Left cardiac atrium (tissue), 4 donors: Measurements from ENCODE around the gene PTPN21. TPM values are rescaled to one million over a fixed set of nuclear protein-coding genes. Genes with fewer than 3 reads are reported as not detected.

ENCODE experiments used
- ATAC-seq, 2 donors: fragments of 200-7000 bp; cut with Tn5 transposase; one replicate each; pipeline ENCODE4 v1.9.1; 2020; ENCODE audit warnings: mild to moderate bottlenecking in 2 of 2, moderate library complexity in 2 of 2
- DNase-seq: peaks from one replicate; pipeline ENCODE4 v3.0.0-alpha.2; 2020
- intact Hi-C, 2 donors: fragments of 100-400 bp; cut with DNase I; formaldehyde crosslinking; loops; one replicate each; pipeline versions ENCODE4 v1.14.1 to v1.15.1; 2022 to 2023
- long read RNA-seq: library from polyadenylated mRNA; unstranded; transcript quantifications from one replicate; pipeline ENCODE4 v2.0.0, GENCODE V29; 2021
- total RNA-seq, 2 donors: library from RNA; stranded (reverse); fragmentation: NEBNext Ultra II Directional; extraction: Animal tissue kit (Norgen Biotek cat#: 25700); gene quantifications; one replicate each; pipeline ENCODE4 v1.2.1, GENCODE V29; 2021
- donor health status: DM: no; HTN: yes; CAD: no.
- donor health status: DM: no; HTN: yes; CAD: no; lungs with severe emphysema.
- donor health status: DM: yes; HTN: yes; CAD: no.
- donor health status: Dilated cardiomyopathy.

The PTPN21 gene
- 10 to 100 TPM; 33.5 to 35.0 TPM for total RNA-seq
- long read RNA-seq, partial matches to known transcripts: 15 of 15 reads
- long read RNA-seq, other reads (novel, unspliced or antisense): 0 of 15 reads

DNA sequence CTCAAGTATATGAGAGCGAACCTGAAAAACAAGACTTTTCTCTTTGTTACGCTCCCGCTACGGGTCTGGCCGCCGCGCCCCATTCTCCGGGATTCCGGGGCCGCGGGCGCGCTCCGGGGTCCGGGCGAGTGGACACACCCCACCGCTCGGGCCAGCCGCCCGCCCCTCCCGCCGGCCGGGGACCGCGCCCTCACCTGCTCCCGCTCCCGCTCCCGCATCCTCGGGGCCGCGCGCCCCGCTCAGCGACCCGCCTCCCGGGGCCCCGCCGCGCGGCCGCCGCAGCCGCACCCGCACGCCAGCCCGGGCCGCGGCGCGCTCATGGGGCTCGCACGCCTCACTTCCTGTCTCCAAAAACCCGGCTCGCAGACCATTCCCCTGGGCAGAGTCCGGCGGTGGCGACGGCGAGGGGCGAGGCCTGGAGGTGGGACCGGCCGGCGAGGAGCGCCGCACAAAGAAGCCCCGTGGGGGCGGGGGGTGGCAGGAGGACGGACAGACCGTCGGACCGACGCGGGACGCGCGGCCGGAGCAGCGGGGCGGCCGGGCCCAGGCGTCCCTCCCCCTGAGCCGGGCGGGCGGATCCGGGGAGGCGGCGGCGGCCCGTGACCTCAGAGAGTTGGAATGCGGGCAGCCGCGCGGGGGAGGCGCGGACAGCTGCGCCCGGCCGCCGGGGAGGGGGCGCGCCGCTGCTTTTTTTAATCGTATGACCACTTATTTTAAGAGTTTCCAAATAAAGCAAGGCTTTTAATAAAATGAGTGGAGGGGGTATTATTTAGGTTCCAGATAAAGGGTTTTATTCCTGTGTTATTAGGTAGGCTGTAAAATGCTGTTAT is at the start of gene PTPN21:
TSS of gene PTPN21 (minus strand) at position 551 of the 830 bp plus-strand sequence. CDS start 4,590 bp downstream, outside the sequence.
- intact Hi-C loops: loop anchor here in 1 of 2 donors (10.0 kb wide), 1 partner anchor 60 kb away; no protein-coding TSS in a partner anchor
- peak; percentile 88 to 93 for ATAC-seq
- peak; percentile 85 for DNase-seq

DNA sequence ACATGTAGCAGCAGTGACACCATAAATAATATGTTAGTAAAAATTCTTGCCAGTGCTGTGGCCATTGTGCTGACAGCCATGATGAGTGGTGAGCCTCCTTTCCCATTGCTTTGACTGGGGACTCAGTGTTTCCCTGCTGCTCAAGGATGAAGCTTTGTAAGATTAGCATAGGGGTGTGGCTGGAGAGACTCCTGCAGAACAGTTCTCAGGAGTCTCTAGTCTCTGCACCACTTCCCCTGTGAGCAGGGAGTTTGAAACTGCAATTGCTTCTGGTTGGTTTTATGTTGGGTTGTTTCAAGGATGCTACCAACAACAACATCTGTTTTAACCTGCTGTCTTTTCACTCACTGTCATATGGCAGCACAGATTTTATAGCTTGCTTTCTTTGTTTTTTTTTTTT is 49.4 kb upstream of the PTPN21 start:
- intact Hi-C loops: no loop called here
- ATAC-seq (no peak), DNase-seq (no peak)

DNA sequence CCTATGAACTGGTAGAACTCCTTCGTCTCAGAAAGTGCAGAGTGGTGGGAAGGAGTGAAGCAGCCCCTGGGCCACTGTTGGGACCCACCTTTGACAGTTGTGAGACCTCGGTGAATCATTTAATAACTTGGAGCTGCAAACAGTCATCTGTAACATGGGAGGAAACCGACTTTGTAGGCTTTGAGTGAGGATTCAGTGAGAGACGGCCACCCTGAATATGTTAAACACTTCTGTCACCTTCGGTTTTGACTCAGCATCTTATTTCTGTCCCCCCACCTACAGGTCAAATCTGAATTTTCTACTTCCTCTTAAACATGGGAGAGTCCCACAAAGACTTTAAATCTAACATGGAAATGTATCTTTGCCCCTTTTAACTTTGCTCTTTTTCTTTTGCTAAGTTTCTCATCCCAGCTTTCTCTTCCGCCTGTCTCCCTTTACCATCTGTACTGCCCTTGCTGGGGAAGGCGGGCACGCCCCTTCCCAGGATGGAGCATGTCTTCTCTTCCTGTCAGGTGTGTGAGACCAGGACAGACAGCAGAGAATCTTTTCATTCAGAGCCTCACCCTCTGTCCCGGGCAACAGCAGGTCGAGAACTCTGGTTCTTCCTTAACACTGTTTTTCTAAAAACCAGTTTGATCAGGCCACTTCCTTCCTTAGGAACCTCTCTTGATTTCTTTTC is 45.1 kb upstream of the PTPN21 start:
- intact Hi-C loops: no loop called here
- ATAC-seq (no peak), DNase-seq (no peak)

DNA sequence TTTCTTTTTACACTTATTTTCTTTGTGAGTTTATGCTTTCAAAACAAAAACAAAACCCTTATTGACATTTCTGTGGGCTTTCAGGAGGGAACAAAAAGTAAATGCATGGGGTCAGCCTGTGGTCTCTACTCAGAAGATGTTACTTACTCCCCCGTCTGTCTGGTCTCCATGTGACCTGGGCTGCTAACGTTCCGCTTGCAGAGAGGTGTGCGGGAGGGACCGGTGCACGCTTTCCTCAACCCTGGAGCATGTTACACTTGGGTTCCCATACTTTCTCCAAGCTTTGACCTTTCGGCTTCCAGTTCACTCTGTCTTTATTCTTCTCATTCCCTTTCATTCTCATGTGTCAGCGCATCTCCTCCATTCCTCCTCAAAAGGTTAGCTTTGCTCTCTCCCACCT is 44.5 kb upstream of the PTPN21 start:
- intact Hi-C loops: no loop called here
- DNase-seq (no peak), ATAC-seq (no peak)

DNA sequence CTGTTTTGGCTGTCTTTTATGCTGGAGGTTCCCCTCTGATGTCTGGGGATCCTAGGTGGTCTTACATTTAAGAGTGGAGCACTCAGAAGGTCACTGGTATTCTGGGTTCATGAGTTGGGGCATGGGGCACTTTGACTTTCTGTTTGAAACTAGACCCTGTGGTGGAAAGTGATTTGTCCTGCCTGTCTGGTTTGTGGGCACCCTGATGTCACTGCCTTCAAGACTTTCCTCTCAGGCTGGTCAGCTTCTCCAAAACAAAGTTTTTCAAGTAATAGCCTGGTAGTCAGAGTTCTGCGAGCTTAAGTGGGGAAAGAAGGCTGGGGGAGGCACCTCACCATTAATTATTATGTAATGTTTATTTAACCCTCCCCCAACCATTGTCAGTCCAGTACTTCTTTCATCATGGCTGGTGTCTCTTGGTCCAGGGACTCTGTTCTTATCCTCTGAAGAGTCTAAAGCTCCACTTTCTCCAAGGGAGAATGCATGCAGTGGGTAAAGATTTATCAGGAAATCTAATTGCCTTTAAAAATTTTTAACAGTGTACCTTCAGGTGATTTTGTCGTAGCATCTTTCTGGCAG is 43.4 kb upstream of the PTPN21 start:
- ATAC-seq: no peak

DNA sequence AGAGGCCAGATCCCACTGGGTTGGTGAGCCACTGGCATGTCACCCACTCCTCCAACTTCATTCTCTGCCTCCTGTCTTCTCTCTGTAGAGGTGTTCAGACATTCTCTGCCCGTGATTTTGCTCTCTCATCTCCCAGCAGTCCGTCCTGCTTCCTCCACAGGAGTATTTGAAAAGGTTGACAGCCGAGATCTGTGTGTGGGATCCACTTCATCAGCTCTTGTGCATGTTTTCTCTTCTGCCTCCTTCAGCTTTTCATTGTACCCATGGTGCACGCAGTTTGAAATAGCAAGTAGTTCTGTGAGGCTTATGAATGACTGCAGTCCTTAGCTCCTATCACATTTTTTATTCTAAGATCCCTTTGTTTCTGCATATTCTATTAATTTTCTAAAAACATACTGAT is 42.8 kb upstream of the PTPN21 start:
- intact Hi-C loops: no loop called here
- DNase-seq (no peak), ATAC-seq (no peak)

More for the DNA sequence above, 43.4 kb upstream of the PTPN21 start:
- intact Hi-C loops: no loop called here
- no peak for DNase-seq

DNA sequence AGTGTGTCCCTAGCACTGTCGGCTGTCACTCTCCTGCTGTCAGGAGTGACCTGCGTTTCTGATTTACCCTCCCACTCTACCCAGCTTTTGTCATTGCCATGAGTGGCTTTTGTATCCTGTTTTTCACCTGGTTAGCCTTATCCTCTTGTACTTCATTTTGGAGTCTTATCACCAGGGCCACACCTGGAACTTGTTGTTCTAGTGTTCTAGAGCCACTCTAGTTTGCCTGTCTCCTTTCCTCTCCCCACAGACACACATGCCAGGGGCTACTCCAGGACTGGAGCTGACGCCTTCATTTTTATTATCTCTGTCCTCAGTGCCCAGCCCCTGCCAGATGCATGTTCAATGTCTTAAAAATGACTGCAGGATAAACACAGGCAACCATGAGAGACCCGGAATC is 42.2 kb upstream of the PTPN21 start:
- no peak for DNase-seq
- no peak for ATAC-seq
- intact Hi-C loops: no loop called here

DNA sequence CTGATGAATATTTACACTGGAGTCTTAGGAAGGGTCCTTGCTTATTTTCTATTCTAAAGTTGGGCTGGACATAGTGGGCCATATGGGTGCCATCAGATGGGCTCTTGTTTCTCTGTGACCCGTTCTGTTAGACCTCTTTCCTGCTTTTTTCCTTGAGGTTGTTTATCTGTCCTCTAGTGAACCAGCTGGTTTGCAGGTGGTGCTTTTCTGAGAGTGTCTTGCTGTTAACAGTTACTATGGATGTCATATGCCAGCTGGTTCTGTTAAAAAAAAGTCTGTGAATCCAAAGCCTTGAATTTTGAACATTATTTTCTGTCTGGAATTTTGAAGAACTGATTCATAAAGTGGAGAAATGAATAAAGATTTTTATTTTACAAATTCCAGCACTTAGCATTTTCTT is 37.2 kb upstream of the PTPN21 start:
- intact Hi-C loops: no loop called here
- ATAC-seq (peak in 1 of 2 donors; percentile 32), DNase-seq (no peak)

DNA sequence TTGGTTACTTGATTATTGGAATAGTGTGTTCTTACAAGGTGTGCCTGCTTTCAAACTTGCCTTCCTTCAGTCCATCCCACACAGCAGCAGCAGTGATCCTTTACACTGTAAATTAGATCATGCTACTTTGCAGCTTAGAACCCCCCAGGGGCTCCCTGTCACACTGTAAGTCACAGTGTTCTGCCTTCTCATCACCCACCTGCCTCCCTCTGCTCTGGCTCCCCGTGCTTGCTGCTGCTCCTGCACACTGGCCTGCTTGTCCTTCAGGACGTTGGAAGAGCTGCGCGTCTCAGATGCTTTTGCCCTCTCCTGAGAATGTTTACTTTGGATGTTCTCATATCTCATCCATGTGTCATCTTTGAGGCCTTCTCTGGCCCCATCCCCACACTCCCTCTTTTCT is 35.4 kb upstream of the PTPN21 start:
- intact Hi-C loops: no loop called here
- ATAC-seq (peak in 1 of 2 donors; percentile 32), DNase-seq (no peak)

DNA sequence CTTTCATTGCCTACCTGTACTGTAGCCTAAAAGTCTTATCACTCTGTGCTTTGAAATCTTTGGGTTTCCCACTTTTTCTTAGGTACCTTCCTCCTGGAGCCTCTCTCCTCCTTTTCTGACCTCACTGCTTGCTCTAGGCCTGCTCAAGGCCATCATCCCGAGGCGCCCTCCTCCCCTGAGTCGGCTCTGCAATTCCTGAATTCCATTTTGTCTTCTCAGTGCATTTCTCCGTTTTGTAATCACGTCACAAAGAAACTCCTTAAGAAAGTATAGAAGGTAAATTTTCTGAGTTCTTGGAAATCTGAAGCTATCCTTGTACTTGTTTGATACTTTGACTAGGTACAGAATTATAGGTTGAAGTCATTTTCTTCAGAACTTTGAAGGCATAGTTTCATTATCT is 33.3 kb upstream of the PTPN21 start:
- intact Hi-C loops: no loop called here
- DNase-seq: no peak
- no peak for ATAC-seq

DNA sequence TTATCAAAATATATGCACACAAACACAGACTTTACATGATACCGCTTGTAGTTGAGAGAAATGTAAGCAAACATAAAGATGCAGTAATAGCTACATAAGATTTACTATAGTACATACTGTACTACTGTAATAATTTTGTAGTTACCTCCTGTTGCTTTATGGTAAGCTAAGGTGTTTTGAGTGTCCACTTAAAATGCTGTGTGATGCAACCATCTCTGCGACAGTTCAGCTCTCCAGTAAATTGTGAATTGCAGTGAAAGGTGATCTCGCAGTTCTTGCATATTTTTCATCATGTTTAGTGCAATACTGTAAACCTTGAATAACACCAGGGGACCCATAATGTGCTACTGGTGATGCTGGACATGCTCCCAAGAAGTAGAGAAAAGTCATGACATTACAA is 29.6 kb upstream of the PTPN21 start:
- DNase-seq (no peak), ATAC-seq (no peak)
- intact Hi-C loops: no loop called here

DNA sequence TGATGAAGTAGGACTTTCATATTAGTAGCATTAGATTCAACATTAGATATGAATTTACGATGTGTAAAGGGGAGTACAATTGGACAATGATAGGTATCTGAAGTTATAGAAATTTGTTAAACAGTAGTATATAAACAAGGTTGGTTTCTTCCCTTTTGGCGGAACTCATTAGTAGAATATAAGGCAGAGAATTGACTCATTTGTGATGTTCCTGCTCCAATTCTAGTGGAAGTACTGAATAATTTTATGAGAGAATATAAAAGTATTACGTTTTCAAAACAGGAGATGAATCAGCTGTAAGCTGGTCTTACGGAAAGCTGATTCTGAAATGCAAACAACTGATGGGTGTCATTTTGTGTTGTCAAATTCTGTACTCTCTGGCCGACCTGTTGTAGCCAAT is 21.4 kb upstream of the PTPN21 start:
- DNase-seq (no peak), ATAC-seq (no peak)
- intact Hi-C loops: no loop called here

DNA sequence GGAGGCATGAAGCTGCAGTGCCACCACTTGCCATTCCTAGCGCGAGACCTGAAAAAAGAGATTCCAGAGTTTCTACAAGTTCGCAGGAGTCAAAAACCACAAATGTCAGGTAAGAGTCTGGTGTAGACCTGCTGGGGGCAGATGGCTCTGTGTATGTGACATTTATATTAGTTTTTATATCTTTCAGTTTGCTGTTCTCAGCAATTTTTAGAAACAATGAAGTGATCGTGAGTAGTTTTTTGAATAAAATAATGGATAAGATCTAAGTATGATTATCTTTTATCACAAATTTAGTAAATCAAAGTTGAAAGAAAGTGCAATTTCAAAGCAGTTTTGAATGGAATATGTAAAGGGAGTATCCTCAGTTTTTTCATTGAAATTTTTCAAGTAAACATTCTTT is 17.3 kb upstream of the PTPN21 start:
- intact Hi-C loops: no loop called here
- no peak for ATAC-seq
- no peak for DNase-seq

DNA sequence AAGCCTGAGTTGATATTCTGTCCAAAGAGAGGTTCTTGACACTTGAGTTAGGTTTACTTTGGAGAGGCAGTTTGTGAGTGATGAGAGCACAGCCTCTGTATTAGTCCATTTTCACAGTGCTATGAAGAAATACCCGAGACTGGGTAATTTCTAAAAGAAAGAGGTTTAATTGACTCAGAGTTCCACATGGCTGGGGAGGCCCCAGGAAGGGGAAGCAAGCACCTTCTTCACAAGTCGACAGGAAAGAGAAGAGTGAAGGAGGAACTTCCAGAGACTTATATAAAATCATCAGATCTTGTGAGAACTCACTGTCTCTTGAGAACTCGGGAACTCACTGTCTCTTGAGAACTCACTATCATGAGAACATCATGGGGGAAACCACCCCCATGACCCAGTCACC is 13.4 kb upstream of the PTPN21 start:
- ATAC-seq (no peak), DNase-seq (no peak)
- intact Hi-C loops: loop anchor here in 1 of 2 donors (10.0 kb wide), 1 partner anchor 553 kb away; no protein-coding TSS in a partner anchor

DNA sequence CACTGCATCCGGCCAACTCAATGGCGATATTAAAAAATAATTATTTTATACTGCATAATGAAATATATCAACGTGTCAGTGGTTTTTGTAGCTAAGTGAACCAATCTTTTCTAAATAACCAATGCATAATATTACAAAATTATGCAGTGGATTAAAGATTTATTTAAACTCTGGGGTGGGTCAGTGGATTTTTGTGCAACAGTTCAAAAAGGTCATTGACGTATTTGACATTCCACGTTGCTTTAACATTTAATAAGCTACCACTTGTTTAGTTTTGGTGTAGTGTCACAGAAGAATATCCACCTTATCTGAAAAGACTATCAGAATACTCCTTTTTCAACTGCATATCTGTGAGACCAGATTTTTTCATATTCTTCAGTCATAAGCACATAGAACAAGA is 10.6 kb upstream of the PTPN21 start:
- DNase-seq: no peak
- intact Hi-C loops: loop anchor here in 1 of 2 donors (10.0 kb wide), 1 partner anchor 551 kb away; no protein-coding TSS in a partner anchor
- no peak for ATAC-seq

DNA sequence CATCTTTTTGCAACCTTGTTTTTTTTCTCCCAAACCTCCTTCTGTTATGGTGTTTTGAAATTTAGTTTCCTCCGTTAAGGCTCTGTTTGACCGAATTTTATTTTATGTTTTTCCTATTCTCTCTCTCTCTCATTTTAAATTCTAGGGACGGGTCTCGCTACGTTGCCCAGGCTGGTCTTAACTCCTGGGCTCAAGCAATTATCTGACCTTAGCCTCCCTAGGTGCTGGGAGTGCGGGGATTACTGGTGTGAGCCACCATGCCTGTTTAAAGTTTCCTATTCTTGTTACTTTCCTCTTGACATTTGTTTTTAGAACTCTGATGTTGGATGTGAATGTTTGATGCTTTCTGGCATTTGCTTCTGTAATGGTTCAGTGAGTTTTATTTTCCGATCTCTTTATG is 9.0 kb upstream of the PTPN21 start:
- intact Hi-C loops: loop anchor here in 1 of 2 donors (5.0 to 10.0 kb wide), 3 partner anchors 177 to 549 kb away; partner anchors contain the start of gene SPATA7
- no peak for ATAC-seq
- no peak for DNase-seq

DNA sequence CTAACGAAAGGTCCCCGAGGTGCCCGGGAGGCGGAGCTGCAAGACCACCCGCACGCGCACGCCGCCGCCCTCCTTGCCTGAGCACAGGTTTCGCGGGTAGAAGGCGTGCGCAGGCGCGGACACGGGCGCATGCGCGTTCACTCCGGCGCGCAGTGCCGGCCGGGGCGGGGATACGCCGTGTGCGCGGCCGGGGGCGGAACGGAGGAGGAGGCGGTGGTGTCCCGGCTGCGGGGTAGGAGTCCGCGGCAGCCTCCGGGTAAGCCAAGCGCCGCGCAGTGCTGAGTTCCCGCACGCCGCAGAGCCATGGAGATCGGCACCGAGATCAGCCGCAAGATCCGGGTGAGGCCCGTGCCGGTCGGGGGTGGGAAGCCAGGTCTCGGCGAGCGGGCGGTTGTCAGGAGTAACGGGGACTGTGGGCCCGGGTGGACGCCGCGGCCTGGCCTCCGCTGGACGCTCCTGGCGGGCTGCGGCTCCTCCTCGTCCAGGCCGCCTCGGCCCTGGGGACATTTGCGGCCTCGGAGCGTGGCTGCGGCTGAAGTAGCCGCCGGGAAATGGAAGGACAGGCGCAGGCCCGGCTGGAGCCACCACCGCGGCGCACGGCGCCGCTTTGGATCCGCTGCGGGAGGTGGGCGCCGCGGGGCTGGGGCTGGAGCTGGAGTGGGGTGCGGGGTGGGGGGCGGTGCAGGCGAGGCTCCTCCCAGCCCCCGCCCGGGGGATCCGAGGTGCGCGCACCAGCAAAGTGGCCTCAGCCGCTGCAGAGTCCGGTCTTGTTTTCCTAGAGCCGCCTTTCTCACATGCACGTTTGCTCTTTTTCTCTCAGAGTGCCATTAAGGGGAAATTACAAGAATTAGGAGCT is 8.3 kb upstream of the PTPN21 start, which contains the start of gene ZC3H14:
TSS of gene ZC3H14 (plus strand) at position 207 of the 856 bp plus-strand sequence. CDS start at position 304, 97 bp downstream.
- ATAC-seq (peak; percentile 98 to 99), DNase-seq (peak; percentile 88)
- intact Hi-C loops: loop anchor here in 1 of 2 donors (5.0 to 10.0 kb wide), 3 partner anchors 176 to 548 kb away; partner anchors contain the start of gene SPATA7

DNA sequence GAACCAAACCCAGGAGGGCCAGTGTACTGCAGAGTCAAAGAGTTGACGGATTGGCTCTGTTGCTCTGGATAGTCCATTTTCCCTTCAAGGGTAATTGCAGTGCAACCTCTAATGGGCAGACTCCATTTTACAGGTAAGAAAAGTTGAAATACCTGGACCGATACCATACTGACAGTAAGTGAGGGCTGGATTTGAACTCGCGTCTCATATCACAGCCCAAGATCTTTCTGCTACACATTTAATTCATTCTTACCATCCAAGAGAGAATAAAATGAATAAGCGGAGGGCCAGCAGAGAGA is 7.7 kb upstream of the PTPN21 start:
- DNase-seq (no peak), ATAC-seq (no peak)
- intact Hi-C loops: loop anchor here in 1 of 2 donors (5.0 to 10.0 kb wide), 3 partner anchors 175 to 548 kb away; partner anchors contain the start of gene SPATA7

DNA sequence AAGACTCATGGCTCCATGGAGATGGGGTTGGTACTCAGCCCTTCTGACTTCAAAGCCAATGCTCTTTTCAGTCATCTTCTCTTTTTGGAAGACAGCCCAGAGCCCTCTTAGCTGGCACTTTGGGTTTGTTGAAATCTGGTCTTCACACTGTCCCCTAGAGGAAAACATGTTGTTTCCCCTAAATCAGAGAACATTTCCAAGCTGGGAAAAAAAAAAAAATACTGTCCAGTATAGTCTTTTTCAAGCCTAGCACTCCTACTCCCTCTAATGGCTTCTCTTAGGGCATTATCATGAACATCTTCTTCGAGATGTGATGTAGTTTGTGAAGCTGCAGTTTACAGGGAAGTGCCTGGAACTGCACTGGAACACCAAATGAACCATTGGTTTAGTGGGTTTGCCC is 5.0 kb upstream of the PTPN21 start:
- ATAC-seq (no peak), DNase-seq (no peak)
- intact Hi-C loops: loop anchor here (5.0 to 10.0 kb wide), 4 partner anchors 65 to 545 kb away; partner anchors contain the start of gene SPATA7 (in 1 of the 2)
